Activated CD8-positive, alpha-beta memory T cell treated with anti-CD3 and anti-CD28 coated beads for 4 hours (primary cell): ENCODE results near the gene ZNF367.

Experiments used
- DNase-seq, 2 donors: peaks; one replicate each; pipeline ENCODE4 v3.0.0-alpha.2; 2020; ENCODE audit warnings: low read depth in 2 of 2

Gene ZNF367

DNA sequence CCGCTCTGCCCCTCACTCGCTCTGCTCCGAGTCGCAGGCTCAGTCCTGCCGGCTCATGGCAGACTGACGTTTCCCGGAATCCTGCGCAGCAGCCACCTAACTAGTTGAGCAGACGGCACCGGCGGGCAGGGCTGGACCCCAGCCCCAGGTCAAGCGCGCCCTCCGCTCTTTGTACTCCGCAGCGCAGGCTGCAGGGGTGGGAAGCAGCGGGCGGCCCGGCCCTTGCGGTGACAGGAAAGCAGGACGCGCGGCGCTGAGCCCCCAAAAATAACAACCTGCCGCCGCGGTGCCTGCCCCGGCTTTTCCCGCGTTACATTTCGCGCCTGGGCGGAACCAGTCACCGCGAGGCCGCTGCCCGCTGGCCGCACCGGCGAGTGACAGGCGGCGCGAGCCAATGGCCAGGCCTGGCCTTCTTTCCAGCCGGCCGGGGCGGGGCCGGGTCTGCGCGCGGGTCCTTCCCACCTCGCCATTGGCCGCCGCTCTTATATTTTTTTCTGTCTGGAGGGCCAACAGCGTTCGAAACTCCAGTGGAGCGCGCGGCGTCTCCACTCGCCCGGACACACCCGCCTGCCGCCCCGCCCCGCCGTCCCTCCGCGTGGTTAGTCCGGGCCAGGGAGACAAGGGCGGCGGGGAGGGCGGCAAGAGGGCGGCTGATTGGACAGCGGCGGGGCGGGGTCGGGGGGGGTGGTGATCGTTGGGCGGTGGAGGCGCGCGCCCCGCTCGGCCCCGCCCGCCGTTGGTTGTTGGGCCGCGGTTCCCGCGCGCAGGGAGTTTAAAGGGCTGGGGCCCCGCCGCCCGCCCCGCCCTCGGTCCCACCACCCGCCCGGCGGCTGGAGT lies at the start of gene ZNF367:
TSS of gene ZNF367 (minus strand) at position 288 of the 837 bp plus-strand sequence. CDS start 338 bp downstream, outside the sequence.
- peak; percentile 79 to 81 for DNase-seq

- DNase-seq: no peak
These were observed 49.6 kb upstream of the ZNF367 start for GRCh38 chr9:96467784-96468183.

DNA sequence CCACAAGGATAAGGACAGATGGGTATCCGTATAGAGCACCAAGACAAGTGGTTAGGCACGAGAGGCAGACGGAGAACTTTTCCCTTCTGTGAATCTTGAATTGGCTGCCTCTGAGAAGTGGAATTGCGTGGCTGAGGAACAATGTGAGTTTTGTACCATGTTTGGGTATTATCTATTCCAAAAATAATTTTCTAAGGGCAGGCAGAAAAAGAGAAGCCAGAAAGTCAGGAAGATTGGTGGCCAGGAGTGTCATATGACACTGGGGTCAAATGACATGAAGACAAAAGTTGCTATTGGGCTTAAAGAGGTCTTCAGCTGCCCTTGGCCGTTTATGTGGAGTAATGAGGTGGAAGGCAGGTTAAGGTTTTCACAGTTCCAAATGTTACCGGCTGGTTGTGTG lies 46.3 kb upstream of the ZNF367 start:
- no peak for DNase-seq

- no peak for DNase-seq
These were observed 44.4 kb upstream of the ZNF367 start for GRCh38 chr9:96462541-96462940.

DNA sequence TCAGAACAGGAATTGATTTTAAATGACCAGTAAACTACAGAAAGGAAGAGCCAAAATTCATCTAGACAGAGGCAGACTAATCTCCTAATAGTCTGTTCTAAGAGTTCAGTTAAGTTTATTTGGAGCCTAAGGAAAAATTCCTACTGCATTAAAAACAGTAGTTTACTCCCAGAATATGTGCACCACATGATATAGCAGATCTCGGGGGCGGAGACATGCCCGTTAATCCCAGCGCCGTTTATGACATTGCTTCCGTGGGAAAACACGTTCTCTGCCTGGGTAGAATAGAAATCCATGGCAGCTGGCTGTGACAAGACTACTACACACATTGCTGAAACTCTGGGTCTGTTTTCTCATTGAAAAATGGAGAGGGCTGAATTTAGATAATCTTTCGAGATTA lies 43.2 kb upstream of the ZNF367 start:
- no peak for DNase-seq

- DNase-seq: no peak
These were observed 42.7 kb upstream of the ZNF367 start for GRCh38 chr9:96460882-96461281.

GRCh38 chr9:96460470-96460869 lies 42.3 kb upstream of the ZNF367 start:
- DNase-seq: no peak

- no peak for DNase-seq
These were observed 41.3 kb upstream of the ZNF367 start for GRCh38 chr9:96459268-96460007.

- no peak for DNase-seq
These were observed 40.1 kb upstream of the ZNF367 start for GRCh38 chr9:96458226-96458625.

GRCh38 chr9:96457266-96457665 lies 39.1 kb upstream of the ZNF367 start:
- DNase-seq: no peak

DNA sequence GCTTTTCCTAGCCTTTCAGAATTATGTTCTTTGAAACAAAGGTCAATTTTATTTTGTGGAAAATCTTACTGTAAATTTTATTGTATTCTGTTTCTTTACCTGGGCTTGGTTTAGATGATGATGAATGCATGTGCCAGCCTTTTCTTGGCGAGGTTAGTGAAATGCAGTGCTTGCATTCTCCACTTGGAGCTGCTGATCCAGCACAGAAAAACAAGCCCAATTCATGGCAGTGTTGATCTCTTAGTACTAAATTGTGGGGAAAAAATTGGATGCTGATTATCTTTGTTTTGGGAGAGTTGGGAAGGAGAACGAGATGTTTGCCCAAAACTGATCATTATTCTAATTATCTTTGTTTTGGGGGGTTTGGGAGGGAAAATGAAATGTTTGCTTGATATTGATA lies 35.5 kb upstream of the ZNF367 start:
- no peak for DNase-seq

- peak in 1 of 2 donors; percentile 16 for DNase-seq
These were observed 32.7 kb upstream of the ZNF367 start for GRCh38 chr9:96450613-96451528.

GRCh38 chr9:96449845-96450612 lies 31.9 kb upstream of the ZNF367 start, which contains the start of gene HABP4:
HABP4 (plus strand) TSS chr9:96450169; CDS start chr9:96450280, 111 bp downstream.
- DNase-seq: peak; percentile 88 to 93

GRCh38 chr9:96449523-96449844 lies 31.3 kb upstream of the ZNF367 start:
- no peak for DNase-seq

GRCh38 chr9:96448546-96449170 lies 30.5 kb upstream of the ZNF367 start:
- no peak for DNase-seq

DNA sequence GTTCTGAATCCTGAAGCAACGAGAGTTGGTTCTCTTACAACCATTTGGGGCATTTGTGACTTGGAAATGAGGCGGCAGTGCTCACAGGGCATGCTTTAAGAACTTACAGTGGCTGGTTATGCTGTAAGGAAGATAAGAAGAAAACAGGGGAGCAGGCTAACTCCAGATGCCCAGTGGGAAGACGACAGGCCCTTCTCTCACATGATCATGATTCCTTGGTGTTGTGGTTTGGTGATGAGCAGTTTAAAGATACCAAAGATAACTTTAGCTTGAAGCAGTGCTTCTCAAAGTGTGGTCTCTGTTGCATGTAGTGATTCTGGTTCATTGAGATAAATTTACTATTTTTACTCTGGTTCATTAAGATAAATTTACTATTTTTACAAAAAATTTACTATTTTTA lies 29.2 kb upstream of the ZNF367 start:
- DNase-seq: no peak

DNA sequence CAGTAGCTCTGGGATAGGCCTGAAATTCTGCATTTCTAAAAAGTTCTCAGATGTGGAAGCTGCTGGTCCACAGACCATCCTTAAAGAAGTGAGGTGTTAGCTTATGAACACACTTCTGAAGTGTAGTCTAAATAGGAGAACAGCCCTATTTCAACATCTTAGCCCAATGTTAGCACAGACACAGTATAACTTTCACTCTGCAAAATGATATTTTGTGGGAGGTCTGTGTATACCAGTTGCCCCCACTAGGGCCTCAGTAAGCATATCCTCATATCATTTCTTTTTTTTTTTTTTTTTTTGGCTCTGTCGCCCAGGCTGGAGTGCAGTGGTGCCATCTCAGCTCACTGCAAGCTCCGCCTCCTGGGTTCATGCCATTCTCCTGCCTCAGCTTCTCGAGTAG lies 24.3 kb upstream of the ZNF367 start:
- no peak for DNase-seq

DNA sequence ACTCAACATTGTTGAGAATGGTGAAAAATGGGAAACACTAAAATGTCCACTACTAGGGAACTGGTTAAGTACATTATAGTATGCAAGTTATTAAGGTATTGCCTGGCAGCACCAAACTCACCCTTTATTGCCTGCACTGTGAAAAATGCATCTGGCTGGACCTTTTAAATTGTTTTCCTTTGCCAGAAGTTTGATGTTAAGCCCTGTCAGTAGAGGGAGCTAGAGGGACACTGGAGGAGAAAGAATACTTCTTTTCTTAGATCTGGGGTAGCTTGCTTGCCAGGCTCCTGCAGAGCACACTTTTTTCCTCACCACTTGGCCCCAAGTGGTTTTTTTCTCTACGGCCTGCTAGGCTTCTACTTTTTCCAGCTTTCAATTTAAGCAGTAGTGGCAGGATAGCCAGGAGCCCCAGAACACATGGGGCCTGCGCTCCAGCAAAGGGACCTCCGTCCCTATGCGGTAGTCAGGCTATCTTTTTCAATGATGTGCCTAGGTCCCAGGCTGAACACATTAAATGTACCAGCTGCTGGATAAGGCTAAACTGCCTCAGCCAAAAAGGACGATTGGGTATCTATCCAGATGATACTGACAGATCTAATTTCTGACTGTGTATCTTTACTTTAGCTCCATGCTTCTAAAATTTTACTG lies 23.8 kb upstream of the ZNF367 start:
- DNase-seq: no peak

GRCh38 chr9:96440671-96441199 lies 22.6 kb upstream of the ZNF367 start:
- no peak for DNase-seq

- DNase-seq: no peak
These were observed 19.3 kb upstream of the ZNF367 start for GRCh38 chr9:96437454-96437853.
